Erythroblast (primary cell): Measurements from ENCODE around the gene PACSIN1.
"Not testable (repeated sequence)": the region's sequence is repeated elsewhere in the genome, so short reads cannot be mapped to it uniquely, and the experiment has no call there.

ENCODE experiments used
- GATA1 ChIP-seq: IDR thresholded peaks from 2 replicates; pipeline ENCODE4 v1.6.1; 2011; ENCODE audit warnings: low read depth, mild to moderate bottlenecking, control low read depth, low read length, moderate library complexity
- POLR2A ChIP-seq: IDR thresholded peaks from 2 replicates; pipeline ENCODE4 v1.6.1; 2011; ENCODE audit warnings: mild to moderate bottlenecking, low read length

DNA sequence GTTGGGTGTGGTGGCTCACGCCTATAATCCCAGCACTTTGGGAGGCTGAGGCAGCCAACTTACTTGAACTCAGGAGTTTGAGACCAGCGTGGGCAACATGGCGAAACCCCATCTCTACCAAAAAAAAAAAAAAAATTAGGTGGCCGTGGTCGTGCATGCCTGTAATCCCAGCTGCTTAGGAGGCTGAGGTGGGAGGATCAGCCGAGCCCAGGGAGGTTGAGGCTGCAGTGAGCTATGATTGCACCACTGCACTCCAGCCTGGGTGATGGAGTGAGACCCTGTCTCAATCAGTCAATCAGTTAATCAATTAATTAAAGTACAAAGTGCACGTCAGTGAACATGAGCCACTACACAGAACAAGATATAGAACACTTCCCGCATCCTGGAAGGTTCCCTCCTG is 21.0 kb downstream of the PACSIN1 start:
- not testable (repeated sequence) for TF ChIP-seq POLR2A, GATA1
